Umbilical cord (tissue), 2 donors: ENCODE measurements around the gene SFXN4. TPM values are rescaled to one million over a fixed set of nuclear protein-coding genes. Genes with fewer than 3 reads are reported as not detected.

Source experiments
- DNase-seq: peaks from one replicate; pipeline ENCODE4 v3.0.0-alpha.2; 2015; ENCODE audit warnings: low spot score
- total RNA-seq: library from RNA; depleted of rRNA; stranded (reverse); fragments of >200 nt; gene quantifications from one replicate; pipeline ENCODE4 v1.2.3, GENCODE V29; 2014; ENCODE audit warnings: low replicate concordance; ENCODE audit not compliant: insufficient read depth

SFXN4 gene, protein sequence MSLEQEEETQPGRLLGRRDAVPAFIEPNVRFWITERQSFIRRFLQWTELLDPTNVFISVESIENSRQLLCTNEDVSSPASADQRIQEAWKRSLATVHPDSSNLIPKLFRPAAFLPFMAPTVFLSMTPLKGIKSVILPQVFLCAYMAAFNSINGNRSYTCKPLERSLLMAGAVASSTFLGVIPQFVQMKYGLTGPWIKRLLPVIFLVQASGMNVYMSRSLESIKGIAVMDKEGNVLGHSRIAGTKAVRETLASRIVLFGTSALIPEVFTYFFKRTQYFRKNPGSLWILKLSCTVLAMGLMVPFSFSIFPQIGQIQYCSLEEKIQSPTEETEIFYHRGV
- 22.6 TPM for total RNA-seq

DNA sequence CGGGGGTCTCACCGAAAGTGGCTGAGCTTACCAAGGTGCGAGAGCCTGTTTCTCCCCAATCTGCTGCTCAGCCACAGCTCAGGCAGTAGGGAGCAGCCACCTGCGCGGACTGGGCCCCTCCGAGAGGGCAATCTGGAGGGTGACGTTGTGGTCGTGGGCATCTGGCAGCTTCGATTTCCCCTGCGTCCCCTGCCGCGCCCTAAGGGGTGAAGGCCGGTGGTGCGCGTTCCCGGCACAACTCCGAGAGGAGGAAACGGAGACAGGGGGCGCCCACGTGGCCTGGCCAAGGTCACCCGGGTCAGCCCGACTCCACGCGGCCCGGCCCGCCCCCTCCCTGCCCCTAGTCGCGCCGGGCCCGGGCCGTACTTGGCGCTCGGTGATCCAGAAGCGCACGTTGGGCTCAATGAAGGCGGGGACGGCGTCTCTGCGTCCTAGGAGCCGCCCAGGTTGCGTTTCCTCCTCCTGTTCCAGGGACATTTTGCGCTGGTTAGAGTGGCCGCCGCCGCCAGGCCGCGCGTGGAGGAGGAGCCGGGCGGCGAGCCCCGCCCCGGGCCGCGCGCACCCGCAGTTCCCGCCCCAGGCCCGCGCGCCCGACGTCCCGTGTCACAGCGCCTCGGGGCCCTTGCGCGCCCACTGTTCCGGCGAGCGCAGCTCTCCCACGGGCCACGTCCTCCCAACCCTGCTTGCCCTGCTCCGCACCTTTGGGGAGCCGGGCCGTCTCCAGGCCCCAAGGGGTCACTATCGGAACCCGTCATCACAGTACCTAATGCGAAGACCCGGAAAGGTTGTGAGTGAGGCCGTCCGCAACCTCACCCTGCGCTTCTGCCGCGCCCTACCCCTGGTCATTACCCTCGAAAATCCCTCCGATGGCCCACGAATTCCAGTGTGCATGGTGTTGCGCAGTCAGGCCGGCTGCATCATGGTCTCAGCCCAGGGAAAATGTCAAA is at the start of gene SFXN4:
Gene SFXN4 (minus strand): TSS at position 544 of the 947 bp plus-strand sequence. CDS start 67 bp downstream, at position 477.
- peak; percentile 79 for DNase-seq

DNA sequence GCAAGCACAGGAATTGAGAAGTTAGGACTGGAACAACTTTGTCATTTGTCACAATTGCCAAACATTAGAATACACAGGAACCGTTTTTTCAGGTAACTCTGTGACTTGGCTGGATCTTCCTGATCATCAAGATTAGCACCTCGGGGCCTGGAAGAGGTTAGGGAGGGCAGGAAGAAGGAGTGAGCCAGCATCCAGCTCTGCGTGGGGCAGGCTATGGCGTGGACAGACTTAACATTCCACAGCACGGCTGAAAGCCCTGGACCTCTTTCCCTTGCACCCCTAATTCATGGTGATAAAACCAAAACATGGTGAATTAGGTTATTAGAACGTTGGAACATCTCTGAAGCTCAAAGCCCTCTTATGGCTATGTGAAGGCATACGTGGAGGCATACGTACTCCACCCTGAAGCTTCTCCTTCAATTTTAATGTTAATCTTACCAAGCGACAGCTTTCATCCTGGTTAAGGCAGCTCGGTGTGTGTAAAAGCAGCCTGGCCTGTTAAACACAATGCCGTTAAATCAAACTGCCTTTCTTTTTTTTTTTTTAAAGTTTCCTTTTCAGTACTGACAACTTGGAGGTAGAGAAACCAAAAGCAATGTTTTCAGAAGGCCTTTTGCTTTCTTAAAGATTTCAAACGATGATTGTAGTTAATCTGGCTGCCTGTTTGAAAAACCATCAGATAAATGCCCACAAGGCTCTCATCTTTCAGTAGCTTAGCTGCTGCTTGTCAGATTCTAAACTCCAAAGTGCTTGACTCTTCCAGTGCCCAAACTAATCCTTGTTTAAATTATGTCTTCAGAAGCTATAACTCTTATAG is 46.3 kb upstream of the SFXN4 start:
- peak; percentile 54 for DNase-seq

DNA sequence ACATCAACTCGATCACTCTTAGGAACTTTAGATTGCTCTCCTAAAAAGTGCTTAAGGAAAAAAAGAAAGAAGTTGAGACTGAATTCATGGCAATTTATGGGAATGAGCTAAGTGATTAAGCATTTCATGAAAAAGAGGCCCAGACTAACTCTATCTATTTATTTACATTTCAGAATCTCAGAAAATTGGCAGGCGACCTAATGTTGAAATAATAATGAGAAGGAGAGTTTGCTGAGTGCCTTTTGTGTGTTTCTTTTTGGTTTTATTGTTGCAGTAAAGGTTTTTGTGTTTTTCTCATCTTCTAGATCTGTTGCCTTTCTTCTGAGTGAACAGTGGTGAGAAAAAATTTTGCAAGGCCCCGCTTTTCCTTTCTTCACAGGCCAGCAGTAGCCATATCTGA is 45.7 kb upstream of the SFXN4 start:
- DNase-seq: peak; percentile 54

DNA sequence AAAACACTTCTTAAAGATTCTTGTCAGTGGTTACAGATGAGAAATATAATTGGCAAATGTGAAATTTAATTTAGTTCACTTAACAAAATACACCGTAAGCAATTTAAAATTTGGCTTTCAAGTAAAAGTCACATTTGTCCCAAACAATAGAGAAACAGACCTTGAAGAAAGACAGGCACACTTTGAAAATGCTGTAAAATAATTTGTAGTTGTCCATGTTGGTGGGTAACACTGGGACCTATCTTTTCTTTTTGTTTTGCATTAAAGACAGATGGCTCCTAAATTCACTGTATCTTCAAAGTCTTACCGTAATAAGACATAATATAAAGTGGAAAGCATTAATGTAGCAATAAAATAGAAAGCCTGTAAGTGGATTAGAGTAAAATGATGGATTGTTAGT is 45.1 kb upstream of the SFXN4 start:
- DNase-seq: no peak

DNA sequence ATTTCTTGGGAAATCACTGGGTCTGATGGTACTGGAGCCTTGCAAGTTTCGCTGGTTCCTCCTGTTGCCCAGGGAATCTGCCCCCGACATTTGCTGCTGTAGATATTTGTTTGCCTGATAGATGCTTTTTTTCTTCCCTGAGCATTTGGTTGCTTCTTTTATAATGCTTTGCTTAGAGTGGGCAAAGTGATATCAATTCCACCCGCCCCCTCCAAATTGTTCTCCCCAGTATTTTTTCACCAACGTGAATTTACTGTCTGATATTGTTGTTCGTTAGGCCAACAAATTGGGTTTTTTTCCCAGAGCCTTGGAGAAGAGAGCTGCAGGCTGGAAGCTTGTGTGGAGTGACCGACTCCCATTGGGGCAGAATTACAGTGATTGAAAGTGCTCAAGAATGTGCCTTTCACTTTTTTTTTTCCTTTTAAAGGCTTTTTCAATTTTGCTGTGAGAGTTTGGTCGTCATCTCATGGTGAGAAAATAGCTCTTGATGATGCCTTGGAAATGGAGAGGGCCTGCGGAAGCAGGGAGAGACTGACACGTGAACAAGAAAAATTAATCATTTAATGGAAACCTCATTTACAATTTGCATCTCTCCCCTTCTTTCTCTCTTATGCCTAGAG is 44.3 kb upstream of the SFXN4 start:
- DNase-seq: peak; percentile 29

DNA sequence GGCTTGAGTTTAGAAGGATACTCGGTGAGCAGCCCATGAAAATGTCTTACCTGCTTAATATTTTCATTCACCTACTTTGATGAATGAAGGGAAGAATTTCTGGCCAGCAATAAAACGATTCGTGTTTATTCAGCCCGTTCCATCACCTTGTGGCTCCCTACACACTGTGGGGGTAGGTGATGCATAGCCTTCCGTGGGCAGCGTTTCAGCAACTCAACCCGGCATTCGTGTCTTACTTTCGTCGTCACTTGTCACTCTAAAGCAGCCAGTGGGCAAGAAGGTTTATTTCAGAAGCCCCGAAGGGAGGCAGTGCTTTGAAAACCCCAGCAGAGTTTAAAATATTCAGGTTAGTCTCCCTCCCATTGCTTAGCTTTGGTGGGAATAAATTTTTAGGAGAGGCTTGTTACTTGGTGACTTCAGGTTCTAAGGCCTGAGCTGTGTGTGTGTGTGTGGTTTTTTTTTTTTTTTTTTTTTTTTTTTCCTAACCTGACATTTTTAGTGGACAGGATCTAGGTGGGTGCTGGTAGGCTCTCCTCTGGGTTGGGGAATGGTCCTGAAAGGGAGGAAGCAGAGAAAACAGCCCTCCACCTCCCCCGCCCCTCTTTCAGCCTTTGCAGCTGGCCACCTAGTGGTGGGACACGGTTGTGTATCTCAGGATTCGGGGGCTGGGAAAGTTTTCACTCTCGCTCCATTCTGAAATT is 43.7 kb upstream of the SFXN4 start:
- DNase-seq: peak; percentile 76

DNA sequence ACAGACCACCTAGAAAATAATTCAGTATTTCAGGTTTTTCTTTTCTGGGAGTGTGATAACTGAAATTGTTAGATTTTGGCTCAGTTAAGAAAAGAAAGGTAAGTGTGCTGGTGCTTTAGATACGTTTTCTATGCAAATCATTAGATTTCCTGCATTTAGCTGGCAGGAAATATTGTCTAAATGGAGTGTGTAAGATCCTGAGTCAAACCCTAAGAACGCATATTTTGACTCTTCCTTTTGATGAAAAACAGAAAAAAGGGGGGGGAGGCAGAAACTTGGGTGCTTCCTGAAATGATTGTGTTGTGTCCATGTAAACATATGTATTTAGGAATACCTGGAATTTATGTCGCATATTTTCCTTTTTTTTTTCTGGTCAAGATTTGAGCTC is 43.0 kb upstream of the SFXN4 start:
- peak; percentile 64 for DNase-seq

DNA sequence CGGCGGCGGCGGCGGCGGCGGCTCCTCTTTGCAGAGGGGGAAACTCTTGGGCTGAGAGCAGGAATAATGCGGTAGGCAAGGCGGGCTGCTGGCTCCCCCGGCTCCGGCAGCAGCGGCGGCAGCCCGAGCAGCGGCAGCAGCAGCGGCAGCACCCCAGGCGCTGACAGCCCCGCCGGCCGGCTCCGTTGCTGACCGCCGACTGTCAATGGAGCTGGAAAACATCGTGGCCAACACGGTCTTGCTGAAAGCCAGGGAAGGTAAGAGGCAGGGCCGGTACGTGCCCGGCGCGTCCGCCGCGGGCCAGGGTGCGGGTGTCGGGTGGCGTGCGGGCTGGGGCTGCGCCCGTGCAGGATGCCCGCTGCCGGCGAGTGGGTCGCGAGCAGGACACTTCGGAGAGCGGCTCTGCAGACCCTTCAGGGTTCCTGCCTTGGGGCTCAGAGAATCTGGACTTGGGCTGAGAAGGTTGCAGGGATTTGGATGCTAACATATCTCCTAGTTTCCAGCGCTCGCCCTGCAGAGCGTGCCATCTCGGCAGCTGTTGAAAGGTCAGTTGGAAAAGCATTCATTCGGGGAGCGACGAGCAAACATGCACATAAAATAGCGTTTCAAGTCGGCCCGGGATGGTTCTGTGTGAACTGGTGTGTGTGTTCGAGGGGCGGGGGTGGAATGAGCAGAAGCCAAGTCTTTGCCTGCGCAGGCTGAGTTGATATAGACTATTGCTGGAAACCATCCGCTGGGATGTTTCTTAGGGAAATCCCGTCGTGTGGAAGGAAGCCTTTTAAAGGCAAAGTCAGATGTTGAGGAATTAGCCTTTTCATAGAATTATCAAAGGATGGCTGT is 42.4 kb upstream of the SFXN4 start:
- DNase-seq: peak; percentile 85

DNA sequence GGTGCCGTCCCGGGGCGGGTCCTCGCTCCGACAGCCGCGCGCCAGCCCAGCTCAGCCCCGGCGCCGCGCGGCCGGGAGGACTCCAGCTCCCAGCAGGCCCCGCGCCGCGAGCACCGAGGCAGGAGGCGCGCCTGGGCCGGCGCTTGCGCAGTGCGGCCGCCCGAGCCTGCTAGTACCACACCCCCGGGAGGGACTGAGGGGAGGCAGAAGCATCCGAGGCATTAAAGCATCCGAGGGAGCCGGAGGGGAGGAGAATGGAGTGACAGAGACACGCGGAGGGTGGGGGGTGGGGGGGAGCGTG is 41.8 kb upstream of the SFXN4 start, which contains the start of gene GRK5:
Gene GRK5 (plus strand): TSS at position 206 of the 301 bp plus-strand sequence. CDS start 347 bp downstream, outside the sequence.
- peak; percentile 99 for DNase-seq

DNA sequence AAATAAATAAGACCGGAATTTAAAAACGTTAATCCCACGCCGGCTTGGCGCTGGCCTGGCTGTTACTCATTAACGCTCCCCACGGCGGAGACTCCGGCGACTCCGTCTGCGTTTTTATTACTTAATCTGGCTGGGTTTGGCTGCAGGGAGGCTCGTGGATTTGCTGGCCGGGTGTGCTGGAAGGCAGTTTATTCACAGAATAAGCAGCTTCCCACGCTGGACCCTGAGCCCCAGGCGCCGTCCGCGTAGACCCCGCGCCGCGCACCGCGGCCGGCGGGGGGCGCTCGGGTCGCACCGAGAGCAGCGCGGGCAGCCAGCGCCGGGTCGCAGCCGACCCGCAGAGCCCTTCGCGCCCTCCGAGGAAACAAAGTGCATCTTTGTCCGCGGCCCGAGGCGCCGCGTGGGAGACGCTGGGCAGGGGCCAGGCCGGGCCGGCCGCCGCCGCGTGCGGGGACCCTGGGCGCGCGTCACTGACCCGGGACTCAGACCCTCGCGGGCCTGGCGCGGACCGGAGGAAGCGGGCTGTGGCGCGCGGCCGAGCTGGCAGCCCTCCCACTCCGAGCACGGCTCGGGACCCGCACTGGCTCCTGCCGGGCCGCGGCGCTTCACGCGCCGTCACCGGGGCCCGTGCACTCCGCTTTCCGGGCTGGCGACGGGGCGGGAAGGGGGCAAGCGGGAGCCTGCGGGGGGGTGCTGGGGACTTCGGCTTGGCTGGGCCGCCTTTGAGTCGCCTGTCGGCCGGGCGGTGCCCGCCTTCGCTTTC is 41.3 kb upstream of the SFXN4 start:
- peak; percentile 79 for DNase-seq

DNA sequence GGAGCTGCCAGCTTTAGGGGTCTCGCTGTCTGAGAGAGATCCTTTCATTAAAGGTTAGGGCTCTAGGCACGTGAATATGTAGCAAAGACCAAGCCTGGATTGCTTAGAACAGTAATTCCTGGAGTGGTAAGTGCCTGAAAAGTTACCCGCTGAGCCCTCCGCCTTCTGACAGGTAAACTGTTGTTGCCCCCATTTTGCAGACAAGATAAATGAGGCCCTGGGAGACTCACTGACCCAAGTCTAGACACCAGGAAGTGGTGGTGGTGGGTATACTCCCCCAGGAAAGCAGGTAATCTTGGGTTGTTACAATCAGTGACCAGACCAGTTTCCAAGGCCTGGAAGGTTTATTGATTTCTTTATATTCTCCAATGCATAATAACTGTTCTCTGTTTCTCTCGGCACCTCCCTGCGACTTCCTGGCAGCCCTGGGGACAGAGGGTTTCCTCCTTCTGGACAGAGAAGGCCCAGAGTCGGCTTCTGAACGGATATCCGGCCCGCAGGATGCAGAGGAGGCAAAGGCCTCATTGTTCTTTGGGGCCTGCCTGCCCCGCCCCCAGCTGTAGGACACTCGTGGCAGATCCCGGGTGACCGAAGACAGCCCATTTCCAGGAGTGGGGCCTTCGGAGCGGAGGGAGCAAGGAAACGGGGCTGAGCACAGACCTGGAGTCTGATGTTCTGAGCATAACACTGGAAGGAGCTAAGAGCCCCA is 40.5 kb upstream of the SFXN4 start:
- DNase-seq: peak; percentile 28

DNA sequence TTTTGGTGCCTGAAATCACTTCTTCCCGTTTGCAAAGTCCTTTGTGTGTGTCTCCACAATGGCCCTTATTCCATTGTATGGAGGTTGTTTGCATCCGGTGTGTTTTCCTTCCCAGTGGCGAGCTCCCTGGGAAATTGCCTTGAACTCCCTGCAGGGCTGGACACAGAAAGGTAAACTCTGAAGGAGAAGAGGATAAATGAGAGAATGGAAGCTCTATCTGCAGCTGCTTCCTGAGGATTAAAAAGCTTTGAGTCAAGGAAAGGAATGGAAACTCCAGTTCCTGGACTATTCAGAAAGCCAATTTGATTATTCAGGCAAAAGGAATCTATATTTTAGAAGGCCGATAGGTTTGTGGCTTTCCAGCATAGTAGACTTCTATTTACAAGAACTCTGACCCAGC is 37.5 kb upstream of the SFXN4 start:
- DNase-seq: peak; percentile 22

DNA sequence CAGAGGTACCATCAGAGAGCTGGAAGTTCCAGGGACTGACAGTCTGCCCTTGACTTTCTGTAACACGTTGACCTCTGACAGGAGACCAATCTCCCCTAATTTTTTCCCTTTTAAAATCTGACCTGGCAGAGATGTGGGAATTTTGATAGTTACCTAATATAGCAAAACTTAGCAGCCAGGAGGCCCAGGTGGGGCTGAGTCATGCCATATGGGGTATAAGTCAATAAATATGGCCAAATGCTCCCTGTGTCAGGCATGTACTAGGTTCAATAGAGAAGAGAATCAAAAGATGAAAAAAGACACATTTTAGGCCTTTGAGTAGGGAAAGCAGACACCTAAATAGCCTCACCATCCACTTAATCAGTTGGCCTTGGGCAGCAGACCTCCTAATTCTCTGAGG is 35.7 kb upstream of the SFXN4 start:
- no peak for DNase-seq

DNA sequence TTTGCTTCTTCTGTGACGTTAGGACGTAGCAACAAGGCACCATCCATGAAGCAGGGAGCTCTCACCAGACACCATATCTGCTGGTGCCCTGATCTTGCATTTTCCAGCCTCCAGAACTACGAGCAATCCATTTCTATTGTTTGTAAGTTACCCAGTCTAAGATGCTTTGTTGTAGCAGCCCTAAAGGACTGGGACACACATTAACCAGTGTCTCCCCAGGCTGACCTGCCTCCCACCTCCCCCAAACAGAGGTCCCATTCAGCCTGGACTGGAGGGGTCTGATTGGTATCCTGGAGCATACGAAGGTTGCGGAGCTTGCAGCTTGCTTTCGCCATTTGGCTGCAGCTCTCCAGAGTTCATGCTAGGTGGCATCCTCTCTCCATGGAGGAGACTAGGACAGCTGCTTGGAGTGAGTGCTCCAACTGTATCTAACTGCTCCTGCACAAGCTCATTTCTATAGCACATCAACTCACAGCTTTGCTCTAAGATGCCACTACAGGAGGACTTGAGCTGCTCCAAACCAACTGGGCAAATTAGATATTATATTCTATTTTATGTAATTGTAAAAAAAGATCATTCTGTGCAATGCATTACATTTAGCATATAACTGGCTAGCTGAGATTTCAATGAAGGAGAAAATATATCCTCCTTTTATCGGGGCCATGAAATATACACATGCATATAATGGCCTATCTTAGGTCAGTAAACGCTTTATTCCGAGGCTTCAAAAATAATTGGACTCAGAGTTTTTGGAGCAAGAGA is 33.9 kb upstream of the SFXN4 start:
- peak; percentile 87 for DNase-seq

DNA sequence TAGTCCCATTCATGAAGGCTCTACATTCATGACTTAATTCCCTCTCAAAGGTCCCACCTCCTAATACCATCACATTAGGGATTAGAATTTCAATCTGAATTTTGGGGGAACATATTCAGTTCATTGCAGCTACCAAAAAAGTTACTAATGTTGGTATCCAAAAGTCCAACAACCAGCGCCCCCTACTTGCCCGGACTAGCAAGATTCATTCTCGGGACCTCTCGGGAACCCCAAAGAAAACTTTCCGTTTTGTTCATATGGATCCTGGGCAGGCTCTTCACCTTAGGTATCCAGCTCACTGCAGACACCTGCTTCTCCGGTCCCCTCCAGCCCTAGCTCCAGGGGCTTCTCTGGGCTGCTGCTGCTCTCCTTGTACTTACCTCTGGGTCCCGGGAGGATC is 32.9 kb upstream of the SFXN4 start:
- no peak for DNase-seq

DNA sequence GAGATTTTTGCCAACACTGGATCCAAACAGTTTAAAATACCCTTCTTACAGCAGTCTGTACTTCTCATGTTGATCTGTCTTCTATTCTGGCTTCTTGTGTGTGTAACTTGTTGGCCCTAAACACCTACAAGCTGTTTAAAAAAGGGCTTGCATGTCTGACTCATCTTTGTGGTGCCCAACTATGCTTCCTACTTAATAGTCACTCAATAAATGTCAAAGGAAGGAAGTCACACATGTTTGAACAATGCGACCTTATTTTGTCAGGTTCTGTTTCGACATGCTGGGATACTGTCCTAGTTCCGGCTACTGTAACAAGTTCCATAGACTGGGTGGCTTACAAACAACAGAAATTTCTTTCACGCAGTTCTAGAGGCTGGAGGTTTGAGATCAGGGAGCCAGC is 32.4 kb upstream of the SFXN4 start:
- no peak for DNase-seq

DNA sequence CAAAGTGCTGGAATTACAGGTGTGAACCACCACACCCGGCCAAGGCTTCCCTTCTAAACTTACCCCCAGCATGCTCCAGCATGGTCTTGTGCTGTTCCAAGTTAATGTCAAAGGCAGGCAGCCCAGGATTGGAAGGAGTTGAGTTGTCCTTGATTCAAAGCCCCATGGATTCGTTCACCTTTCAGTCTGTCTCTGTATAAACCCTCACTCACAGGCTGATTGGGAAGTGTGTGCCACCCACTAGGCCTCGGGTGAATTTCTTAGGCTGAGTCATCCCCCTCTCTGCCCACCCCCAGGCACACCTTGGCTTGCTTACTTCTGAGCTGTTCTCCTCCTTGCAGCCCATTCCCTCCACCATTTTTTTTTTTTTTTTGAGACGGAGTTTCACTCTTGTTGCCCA is 26.4 kb upstream of the SFXN4 start:
- DNase-seq: no peak
